GM19238 (cell line): Measurements from ENCODE around the gene TMEM63C.
"Not testable (repeated sequence)": the region's sequence is repeated elsewhere in the genome, so short reads cannot be mapped to it uniquely, and the experiment has no call there.

ENCODE experiments used
- DNase-seq: peaks from one replicate; pipeline ENCODE4 v3.0.0; 2011; ENCODE audit warnings: low spot score; ENCODE audit not compliant: insufficient read length

TMEM63C gene

DNA sequence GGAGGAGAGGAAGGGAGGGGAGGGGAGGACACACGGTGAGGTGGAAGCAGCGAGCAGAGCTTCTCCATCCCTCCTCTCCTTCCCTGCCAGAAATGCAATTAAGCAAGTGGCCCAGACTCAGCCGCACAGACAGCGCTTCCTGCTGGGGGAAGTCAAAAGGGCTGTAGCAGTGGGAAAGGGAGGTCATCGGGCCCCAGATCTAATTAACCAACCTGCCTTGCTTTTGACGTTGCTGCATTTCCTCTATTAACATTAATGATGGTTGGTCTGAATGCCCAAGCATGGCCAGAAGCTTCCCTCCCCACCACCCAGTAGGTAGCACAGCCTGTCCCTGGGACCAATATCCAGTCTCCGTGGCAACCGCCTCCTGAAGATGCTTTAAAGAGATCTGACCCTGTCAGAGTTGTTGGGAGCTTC is 94.0 kb downstream of the TMEM63C start:
- no peak for DNase-seq

DNA sequence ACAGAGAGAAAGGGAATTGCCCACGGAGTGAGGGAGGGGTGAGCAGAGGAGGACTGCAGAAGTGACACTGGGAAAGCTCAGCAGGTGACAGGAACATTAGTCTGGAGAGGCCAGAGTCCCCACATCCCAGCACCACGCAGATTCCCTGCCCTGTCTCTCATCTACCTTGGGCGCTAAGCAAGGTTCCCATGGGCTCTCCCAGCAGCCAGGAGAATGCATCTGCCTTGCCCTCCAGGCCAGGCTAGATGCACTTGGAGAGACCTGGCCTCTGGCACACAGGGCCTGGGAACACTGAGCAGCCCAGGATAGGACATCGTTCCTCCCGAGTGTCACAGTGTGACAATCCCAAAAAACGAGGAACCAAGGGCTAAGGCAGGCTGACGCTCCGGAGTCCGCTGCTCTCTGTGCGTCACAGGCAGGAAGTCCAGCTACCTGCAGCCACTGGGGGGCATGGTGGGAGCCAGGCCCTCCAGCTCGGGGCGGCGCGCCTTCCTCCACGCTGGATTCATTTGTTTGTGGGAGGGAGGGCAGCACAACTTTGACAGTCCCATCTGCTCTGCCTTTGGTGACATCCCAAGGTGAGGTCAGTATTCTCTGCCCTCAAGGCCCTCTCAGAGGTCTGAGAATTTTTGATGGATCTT is 94.8 kb downstream of the TMEM63C start:
- DNase-seq = no peak

DNA sequence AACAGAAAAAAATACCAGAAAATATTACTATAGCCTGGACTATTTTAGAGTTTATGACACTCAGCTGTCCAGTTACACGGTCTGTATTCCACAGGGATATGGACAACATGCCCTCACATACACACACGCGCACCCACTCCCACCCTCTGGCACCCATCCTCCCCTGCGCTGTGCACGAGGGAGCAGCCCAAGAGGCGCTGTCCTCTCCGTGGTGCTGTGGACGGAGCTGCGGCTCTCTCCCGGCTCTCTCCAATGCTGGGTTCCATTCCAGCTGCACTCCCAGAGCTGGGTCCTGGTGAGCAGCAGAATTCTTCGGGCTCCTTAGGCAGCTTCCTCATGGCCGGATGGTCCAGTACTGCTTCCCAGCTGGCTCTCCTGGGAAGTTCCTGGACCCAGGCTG is 95.4 kb downstream of the TMEM63C start:
- DNase-seq = no peak

DNA sequence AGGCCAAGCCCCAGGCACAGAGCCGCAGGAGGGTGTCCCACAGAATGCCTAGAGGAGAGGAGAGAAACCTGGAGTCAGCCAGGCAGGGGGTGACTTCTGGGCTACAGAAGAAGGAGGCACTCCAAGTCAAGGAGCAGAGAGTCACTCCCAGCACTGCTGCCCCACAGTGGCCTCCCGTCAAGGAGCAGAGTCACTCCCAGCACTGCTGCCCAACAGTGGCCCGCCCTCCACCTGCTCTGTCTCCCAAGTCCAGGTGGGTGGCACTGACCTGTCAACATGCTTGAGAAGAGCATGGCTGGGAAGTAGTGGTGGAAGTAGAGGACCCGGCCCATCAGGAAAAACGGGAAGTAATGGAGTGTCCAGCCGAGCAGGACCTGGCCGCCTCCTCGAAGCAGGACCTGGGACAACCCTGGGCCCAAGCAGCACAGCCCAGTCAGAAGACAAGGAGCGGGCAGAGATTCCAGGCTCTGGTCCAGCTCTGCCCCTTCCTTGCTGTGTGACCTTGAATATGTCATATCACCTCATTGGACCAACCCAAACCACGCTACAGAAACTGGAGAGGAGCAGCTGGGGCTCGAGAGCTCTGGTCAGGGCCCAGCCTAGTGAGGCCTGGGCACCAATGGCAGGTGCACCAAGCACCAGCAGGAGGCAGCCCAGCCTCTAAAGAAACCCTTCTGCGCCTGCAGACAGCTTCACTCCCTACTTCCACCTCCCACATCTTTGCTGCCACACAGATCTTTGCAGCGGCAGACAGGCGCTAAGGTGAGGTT is 97.0 kb downstream of the TMEM63C start:
- DNase-seq = no peak

DNA sequence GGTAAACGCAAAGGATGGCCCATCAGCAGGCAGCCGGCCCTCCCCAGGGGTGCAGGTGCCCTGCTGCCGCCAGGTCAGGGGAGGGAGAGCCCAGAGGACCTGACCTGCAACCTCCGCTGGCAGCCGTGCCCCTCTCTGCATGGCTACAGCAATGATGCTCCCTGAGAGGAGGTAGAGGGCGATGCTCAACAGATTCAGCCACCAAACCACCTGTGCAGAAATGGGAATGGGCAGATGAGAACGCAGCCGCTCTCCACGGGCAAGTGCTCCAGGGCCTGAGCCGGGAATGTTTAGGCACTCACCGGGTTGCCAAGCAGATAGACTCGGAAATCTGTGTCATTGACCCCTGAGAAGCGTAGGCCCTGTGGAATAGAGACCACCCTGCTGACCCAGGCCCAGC is 98.1 kb downstream of the TMEM63C start:
- DNase-seq = no peak

DNA sequence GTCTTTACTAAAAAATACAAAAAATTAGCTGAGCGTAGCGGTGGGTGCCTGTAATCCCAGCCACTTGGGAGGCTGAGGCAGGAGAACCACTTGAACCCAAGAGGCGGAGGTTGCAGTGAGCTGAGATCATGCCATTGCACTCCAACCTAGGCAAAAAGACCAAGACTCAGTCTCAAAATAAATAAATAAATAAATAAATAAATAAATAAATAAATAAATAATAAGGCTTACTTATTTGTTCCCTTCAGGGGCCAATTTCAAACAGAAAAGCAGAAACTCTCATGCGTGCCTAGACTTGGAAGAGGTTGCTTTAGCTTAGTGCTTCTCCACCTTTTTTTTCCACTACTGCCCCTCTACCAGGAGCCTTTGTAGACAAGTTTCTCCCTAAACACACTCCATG is 99.3 kb downstream of the TMEM63C start:
- not testable (repeated sequence) for DNase-seq

DNA sequence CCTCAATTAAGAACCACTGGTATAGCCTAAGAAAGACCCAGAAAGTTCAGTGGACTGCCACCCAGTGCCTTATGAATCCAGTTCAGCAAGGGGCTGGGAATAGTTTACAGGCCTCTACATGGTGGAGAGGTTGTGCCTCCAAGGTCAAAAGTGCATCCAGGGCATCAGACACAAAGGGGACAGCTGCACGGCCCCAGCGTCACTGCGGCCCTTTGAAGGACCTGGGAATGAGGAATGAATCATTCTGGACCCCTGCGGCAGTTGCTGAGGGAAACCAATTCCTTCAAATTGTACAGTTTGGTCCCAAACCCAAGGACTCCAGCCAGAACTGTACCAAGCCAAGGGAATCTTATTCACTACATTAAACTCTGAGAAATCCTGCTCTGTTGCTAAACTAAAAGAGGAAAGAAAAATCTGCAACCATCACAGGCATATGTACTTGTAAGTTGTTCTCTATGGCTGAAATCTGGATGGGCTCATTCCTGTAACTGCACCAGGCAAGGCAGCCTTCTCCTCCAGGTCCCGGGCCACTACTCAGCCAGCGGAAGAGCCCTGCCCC is 100.3 kb downstream of the TMEM63C start:
- no peak for DNase-seq

DNA sequence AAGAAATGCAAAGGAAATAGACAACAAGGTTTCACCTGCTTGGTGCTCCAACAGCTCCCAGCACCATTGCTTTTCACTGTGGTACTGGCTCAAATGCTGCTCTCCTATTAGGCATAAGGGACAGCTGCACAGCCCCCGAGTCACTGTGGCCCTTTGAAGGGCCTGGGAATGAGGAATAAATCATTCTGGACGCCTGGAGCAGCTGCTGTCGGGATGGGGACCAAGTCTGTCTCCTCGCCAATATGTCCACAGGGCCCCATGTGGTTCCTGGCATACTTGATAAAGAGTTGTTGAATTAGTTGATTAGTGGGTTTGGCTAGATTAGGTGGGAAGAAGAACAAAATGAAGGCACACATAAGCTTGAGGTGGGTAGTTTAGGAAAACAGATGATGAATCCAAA is 102.5 kb downstream of the TMEM63C start:
- no peak for DNase-seq

DNA sequence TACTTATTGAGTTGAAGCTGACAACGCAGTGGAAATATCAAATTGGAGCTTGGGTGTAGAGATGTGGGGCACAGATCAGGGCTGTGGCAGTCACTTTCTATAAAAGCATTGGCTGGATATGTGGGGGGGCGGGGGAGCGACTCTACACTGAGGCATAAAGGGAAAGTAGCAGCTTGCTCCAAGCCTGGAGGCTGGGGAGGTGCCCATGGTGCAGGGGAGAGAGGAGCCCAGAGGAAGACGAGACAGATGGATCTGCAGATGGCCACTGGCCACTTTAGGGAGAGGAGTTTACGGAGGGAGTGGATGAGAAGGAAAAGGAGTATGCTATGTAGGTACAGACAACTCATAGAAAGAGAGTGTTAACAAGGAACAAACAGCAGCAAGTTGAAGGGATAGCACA is 102.9 kb downstream of the TMEM63C start:
- no peak for DNase-seq

DNA sequence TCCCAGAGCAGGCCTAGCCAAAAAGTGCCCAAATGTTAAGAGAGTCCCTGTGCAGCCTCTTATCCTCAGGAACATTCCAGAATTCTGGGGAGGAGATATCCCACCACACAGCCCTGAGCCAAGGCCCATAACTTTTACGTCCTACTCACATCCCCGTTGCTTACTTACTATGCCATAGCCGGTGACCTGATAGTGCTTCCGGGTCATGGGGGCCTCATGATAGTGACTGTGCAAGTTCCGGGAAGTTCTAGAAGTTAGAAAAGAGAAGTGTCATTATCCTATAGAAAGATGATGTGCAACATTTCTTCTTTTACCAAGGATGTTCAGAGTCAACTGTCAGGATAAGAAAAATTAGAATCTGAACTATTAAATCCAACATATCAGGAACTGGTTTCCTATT is 105.0 kb downstream of the TMEM63C start:
- no peak for DNase-seq

DNA sequence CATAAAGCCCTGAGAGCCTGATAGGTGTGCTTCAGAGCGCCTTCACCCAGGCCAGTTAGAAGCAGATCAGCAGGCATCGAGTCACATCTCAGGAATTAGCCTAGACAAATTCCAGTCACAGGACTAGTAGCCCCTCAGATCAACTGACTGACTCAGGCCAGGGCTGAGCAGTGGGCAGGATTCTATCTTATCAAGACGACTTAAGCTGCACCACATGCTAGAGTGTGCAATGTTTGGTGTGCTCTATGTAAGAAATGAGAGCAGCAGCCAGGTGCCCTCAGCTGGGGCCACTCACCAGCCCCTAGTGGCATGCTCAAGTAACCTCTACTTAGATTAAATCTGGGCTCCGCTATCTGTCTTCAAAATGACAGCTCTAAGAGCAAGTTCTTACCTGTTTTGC is 109.1 kb downstream of the TMEM63C start:
- DNase-seq = no peak

DNA sequence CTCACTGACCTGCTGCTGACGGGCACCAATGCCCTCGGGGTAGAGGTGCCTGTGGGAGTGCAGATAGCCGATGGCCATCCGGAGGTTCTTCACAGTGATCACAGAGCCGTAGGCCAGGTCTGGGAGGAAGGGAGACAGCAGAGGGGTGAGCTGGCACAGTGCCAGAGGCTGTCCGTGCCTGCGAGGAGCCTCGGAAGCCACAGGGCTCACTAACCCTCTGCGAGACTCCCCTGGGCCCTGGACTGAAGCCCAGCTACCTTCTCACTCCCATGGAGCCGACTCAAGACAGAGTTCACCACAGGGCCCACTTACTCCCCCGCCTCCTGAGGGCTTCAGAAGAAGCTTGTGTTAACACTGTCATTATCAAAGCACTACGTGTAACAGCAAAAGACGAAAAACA is 114.6 kb downstream of the TMEM63C start:
- no peak for DNase-seq

DNA sequence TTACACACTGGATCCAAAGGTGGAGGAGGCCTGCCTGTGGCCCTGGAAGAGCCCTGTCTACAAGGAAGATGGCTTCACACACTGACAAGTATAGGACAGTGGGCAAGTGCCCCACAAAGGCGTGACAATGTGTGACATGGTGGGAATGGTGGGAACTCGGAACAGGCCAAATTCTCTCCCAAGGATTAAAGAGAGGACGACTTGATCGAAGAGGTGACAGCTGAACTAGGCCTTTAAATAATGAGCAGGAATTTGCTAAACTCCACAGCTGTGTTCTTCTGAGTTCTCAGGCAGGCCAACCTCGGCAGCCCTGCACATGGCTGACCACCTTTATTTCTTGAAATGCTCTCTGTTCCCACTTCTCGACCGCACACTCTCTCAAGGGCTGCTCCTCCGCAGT is 115.3 kb downstream of the TMEM63C start:
- DNase-seq = no peak

DNA sequence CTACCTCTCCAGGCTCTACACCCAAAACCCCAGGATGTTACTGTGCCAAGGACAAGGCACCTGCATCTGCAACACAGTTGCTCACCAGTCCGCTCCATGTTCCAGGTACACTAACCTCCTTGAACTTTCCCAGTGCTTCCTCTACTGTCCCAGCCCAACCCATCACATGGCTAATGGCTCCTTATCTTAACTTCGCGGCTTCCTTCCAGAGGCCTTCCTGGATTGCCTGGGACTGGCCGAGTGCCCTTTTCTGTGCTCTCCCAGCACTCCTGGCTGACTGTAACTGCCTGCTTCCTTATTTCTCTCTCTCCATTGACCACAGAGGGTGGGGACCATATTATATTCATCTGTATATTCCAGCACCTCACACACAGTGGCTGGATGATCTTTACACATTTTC is 118.2 kb downstream of the TMEM63C start:
- no peak for DNase-seq

DNA sequence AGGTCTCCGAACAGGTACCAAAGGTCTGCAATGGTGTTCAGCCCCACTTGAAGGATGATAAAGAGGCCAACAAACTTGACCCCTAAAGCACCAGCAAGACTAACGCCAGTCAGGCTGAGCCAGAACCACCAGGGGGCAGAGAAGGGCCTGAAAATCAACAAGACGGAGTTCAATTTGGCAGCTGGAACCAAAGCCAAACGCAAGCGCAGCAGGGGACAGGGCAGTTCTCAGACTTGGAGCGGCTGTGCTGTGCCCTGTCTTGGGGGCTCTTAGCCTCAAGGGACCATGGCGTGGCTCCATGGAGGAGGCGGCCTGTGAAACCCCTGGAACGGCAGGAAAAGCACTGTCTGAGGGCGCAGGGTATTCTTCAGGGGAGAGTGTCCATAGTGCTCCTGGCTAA is 119.5 kb downstream of the TMEM63C start:
- DNase-seq = peak; percentile 56

DNA sequence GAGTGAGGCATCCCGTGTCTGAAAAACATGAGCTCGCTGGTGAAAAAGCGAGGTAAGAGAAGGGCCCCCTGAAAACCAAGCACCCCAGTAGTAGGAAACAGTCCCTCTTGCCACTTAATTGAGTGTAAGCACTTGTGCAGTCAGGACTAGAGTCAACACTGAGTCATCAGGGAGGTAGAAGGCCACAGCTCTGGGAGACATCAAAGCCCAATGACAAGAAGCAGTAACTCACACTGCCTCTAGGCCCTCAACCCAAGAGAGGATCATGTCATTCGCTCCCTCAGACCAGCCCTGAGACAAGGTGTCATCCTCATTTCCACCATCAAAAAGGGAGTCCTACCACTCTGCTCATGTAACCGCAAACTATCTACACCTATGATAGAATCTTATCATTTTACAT is 121.3 kb downstream of the TMEM63C start:
- DNase-seq = no peak

DNA sequence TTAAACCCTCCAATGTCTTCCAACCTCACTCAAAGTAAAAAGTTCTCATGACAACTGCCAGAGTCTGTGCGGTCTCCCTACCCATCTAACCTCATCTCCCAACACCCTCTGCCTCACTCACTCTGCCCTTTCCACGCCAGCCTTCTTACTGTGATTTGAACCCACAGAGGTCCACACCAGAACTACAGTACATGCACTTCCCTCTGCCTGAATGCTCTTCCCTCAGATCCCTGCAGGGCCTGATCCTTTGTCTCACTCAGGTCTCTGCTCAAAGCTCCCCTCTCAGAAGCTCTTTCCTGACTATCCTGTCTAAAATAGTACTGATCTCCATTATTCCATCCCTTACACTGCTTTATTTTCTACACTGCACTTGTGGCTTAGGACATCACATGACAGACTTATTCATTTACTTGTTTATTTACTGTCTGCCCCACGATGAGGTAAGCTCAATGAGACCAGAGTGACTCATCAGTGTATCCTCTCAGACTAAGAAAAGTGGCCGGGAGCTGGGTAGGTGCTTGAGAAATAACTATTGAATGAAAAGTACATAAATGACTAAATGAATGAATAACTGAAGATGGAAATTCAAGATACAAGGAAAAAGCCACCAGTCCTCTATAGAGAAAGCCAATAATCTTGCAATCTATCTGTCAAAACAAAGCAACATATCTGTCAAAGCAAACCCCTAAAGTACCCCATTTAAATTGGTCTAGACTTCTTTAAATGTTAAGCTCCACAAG is 122.0 kb downstream of the TMEM63C start:
- DNase-seq = no peak

DNA sequence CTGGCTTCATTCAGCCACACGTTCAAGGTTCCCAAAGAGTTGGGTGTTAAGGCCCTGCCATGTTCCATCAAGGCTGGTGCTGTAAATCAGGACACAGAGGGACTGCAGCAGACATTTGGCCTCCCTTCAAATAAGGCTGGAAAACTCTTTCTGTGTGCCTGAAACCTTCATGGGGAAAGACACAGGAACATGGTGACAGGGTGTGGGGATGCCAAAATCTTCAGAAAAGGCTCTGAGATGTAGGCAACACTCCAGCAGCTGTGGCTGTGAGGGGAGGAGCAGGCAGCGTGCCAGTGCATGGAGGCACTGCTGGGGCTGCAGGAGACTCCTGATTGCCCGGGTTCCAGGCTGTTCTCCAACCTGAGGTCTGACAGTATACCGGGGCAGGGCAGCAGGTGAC is 124.1 kb downstream of the TMEM63C start:
- DNase-seq = no peak

DNA sequence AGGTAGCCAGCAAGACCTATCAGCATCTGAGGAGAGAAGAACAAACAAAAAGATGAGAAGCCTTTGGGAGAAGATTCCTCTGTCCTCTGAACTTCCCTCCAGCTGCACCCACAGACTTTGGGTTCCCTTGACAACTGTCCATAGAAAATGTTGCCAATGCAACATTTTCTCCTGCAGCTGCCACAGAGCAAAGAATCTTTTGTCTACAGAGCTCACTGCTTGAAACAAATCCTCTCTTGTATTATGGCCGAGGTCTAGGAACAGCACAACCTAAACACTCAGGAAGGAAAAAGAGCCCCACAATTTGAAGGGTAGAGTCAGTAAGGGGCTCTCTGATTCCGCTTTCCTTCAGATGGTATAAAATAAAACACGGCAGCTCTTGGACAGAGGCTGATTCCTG is 124.8 kb downstream of the TMEM63C start:
- no peak for DNase-seq

DNA sequence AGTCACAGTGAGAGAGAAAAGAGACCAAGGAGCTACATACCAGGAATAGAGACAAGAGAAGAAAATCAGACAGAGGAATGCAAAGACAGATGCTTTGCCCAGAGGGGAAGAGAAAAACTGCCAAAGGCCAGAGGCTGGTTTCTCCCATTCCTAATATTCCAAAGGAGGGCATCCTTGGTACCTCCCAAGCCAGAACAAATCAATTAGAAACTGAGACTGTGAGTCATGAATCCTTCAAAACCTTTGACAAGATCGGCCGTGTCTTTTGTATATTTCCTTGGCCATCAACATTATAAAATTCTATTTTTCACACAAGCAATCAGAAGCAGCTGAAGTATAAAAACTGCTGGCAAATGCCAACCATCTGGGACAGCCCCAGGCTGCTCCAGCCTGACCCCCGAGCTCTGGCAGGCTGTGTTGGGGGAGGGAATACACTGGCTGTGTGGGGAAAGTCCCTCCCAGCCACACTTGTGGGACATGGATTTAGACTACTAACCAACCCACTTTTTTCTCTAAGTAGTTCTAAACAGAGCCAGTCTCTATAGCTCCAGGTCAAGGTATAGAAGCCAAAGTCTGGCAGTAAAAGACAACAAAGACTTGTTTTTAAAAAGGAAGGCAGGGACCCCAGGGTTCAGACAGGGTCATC is 125.4 kb downstream of the TMEM63C start:
- no peak for DNase-seq
